NCI-H2227 treated with DMSO at 0.1 percent for 48 hours (cell line): ENCODE results near the gene HEPH.
"Not testable (repeated sequence)": the region's sequence is repeated elsewhere in the genome, so short reads cannot be mapped to it uniquely, and the experiment has no call there.

Experiments used
- DNase-seq: peaks from one replicate; lab custom pipeline; 2025; lab: John Stamatoyannopoulos, UW

The HEPH gene

GRCh38 chrX:66232296-66232695, 68.2 kb downstream of the HEPH start:
- DNase-seq, result no peak

DNA sequence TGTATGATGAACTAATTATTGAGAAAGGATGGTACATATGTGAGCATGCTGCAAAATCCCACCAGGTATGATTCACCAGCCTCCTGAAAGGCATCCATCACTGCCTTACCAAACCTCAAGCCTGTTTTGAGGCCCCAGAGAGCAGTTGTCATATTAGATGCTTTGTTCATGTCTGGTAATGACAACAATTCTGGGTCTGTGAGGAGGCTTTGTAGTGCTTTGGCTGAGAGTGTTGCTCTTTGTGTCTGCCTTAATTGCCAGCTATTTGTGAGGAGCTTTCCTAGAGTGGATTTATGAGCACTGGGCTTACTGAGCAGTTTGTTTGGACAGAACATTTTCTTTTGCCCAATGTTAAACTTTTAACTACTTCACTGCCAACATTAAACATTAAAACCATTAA, 69.2 kb downstream of the HEPH start:
- no peak for DNase-seq

- DNase-seq, result not testable (repeated sequence)
Observed at GRCh38 chrX:66233904-66234303, 69.9 kb downstream of the HEPH start.

DNA sequence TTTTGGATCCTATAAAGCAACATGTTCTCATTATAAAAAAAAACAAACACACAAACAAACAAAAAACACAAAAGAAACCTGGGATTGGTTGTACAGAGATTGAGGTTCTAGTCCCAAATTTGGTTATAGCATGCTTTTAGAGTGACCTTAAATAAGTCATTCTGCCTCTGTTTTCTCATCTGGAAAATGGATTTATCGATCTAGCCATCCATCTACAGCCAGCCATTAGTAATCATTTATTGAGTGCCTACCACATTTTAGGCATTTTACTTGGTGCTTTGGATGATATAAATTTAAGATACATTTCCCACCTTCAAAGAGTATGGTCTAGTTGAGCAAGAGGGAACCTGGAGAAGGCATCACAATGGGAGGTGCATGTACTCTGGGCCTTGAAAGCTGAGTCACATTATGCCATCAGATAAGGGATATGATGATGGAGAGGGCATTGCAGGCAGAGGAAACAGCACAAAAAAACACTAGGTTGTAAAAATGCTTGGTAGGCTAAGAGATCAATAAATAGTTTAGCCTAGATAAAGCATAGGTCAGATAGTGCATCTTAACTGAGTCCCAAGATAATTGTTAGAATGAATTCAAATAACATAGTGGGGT, 91.4 kb downstream of the HEPH start:
- DNase-seq, result no peak

DNA sequence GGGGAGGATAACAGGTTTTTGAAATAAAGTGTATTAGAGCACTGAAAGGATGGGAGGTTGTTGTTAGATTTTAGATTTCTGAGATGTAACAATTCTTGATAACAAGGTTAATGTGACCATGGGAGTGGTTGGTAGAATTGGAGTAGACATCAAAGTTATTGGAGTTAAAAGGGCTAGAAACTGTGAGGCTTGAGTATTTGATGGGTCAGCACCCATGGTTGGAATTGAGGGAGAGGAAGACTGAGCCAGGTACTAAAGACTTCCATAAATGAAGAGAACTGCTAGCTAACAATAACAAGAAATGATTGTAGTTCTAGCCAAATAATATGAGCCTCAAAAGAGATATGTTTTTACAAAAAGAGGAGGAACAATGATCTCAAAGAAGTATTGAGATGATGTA, 98.8 kb downstream of the HEPH start:
- no peak for DNase-seq
